LNCaP clone FGC (cell line): ENCODE data around the gene RPL10.
A peak's percentile ranks its signal among the peaks of the same experiment; 100 is the strongest.

Experiments
- DNase-seq: peaks from one replicate; pipeline ENCODE4 v3.0.0-alpha.2; 2011; ENCODE audit warnings: low read depth
- H3K4me3 ChIP-seq: 2 replicates; pipeline ENCODE4 v1.5.1; 2011; ENCODE audit warnings: mild to moderate bottlenecking, low read depth, low read length, control low read depth
- TF ChIP-seq, protein P1 (sequence below): IDR thresholded peaks from 2 replicates; pipeline ENCODE4 v1.5.1; 2012; ENCODE audit warnings: mild to moderate bottlenecking; ENCODE audit not compliant: control insufficient read depth, insufficient read depth; ENCODE audit errors: extremely low read depth

RPL10 gene

DNA sequence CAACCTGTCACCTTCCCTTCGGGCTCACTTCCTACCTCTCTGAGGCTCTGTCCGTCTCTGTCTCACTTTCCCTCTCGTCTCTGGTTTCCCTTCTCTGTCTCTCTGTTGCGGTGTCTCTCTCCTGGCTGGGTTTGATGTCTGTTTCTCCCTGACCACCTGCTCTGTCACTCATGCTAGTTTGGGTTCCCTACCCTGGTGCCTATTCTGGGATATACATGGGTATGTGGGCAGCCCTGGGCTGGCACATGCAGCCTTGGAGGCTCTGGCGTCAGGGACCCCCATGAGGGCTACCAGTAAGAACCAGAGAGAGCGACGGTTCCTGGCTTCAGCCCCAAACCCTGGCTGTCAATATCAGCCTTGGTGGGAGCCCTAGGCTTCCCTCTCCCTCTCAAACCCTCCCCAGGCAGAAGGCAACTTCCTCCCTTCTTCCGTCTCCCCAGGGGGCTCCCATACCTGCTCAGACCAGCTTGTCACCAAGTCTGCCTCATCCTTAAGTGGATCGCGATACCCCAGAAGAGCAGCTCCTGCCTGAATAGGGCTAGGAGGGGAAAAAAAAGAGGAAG lies 10.6 kb downstream of the RPL10 start:
- no peak overlapping the region for H3K4me3 ChIP-seq
- TF ChIP-seq, protein P1, sequence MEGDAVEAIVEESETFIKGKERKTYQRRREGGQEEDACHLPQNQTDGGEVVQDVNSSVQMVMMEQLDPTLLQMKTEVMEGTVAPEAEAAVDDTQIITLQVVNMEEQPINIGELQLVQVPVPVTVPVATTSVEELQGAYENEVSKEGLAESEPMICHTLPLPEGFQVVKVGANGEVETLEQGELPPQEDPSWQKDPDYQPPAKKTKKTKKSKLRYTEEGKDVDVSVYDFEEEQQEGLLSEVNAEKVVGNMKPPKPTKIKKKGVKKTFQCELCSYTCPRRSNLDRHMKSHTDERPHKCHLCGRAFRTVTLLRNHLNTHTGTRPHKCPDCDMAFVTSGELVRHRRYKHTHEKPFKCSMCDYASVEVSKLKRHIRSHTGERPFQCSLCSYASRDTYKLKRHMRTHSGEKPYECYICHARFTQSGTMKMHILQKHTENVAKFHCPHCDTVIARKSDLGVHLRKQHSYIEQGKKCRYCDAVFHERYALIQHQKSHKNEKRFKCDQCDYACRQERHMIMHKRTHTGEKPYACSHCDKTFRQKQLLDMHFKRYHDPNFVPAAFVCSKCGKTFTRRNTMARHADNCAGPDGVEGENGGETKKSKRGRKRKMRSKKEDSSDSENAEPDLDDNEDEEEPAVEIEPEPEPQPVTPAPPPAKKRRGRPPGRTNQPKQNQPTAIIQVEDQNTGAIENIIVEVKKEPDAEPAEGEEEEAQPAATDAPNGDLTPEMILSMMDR: no peak
- DNase-seq: no peak

DNA sequence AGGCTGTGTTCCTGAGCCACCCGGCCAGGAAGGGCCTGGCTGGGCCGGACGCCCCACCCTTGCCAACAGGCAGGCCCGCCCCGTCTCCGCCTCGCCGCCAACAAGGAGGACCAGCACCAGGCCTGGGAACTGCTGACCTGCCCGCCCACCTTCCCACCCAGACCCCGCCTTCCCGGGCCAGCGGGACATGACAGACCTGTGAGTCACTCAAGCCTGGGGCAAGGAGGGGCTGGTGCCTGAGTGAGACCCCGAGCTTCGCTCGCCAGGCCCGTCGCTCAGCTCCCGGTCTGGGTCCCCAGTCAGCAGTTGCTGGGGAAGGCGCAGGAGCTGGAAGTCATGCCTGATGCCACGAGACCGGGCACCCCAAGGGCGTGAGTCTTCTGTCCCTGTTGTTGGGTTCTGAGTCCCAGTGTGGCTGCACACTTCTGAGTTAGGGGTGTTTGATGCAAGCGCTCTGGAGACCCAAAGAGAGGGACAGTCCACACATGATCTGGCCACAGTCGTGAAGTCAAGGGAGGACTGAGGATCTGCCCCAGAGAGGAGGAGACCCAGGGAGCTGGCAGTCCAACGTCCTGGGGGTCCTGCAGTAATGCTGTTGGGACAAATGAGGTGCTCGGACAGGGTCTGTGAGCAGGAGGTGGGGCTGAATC lies 11.2 kb downstream of the RPL10 start, which contains the start of gene DNASE1L1:
DNASE1L1 (minus strand) TSS at position 33 of the 650 bp plus-strand sequence. CDS start 3,686 bp downstream, outside the sequence.
- DNase-seq: no peak
- TF ChIP-seq, protein P1: no peak
- no peak within 1 kb of the TSS for H3K4me3 ChIP-seq

DNA sequence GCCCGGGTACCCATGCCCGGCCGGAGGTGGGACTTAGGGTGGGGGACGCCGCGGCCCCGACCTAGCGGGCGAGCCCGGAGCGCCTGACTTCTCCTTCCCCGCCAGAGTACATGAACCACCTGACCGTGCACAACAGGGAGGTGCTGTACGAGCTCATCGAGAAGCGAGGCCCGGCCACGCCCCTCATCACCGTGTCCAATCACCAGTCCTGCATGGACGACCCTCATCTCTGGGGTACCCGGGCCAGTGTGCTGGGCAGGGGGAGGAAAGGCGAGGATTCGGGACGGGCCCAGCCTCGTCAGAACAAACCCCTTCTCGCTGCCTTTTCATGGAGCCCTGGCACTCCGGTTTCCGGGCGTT lies 13.8 kb downstream of the RPL10 start:
- TF ChIP-seq, protein P1: no peak
- DNase-seq: no peak
- peak overlapping the region; percentile 74 for H3K4me3 ChIP-seq

DNA sequence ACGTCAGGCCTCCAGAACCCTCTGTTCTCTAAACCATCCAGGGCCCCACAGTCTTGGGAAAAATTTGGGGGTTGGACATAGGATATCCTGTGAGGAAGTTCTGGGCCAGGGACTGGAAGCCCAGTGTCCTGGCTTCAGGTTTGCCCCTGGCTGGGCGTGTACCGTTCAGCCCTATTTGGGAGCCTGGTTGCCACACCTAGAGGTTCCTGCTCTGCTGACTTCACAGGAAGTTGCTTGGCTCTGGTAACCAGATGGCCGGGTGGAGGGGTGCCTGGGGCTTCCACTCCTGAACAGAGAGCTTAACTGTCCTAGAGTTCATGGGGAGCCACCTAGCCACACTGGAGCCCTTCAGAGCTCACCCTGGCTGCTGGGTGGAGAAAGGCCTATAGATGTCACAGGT lies 14.3 kb downstream of the RPL10 start:
- no peak for DNase-seq
- H3K4me3 ChIP-seq: peak overlapping the region; percentile 74
- TF ChIP-seq, protein P1: no peak

DNA sequence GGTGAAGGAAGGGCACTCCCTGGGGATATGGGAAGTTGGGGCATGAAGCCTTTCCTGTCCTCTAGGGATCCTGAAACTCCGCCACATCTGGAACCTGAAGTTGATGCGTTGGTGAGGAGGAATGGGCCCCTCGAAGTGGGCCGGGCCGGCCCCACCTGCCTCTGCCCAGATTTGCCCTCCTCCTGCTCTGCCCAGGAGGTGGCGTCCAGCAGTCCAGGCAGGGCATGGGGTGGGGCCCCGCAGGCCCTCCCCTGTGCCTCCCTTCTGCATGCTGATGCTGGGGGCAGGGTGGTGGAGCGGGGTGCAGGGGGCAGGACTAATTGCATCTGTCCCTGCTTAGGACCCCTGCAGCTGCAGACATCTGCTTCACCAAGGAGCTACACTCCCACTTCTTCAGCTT lies 15.0 kb downstream of the RPL10 start:
- H3K4me3 ChIP-seq: no peak overlapping the region
- DNase-seq: no peak
- TF ChIP-seq, protein P1: no peak

DNA sequence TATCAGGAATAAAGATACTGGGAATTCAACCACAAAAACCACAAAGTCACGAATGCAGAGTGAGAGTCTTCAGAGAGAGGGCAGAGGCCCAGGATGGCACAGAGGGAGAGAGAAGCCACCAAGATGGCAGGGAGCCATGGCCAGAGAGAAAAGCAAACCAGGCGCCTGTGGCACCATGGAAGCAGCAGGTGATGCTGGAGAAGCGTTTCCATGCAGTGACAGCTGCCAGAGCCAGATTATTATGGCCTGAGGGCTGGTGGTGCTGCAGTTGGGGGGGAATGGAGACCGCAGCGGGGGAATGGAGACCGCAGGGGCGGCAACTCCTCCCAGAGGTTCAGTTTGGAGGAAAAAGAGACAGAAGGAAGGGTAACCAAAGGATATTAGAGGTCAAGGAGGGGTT lies 19.0 kb downstream of the RPL10 start:
- H3K4me3 ChIP-seq: no peak overlapping the region
- TF ChIP-seq, protein P1: no peak
- DNase-seq: no peak

DNA sequence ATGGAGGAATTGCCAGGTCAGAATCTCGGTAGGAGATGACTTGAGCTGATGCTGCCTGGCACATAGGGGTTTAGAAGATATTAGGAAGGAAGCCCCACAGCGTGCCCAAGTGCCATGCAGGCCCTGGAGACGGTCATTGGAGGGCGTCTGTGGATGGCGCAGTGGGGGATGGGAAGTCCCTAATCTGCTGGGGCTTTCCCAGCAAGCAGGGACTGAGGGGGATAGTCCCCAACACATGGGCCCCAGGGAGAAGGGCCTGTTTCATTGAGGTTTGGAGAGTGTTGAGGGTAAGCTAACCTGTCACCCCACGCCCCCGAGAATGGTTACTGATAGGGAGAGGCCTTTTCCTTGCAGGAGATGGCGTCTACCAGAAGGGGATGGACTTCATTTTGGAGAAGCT lies 21.0 kb downstream of the RPL10 start:
- no peak for DNase-seq
- TF ChIP-seq, protein P1: no peak
- H3K4me3 ChIP-seq: no peak overlapping the region
